H1 (cell line): ENCODE measurements around the gene CDC27. TPM values are rescaled to one million over a fixed set of nuclear protein-coding genes. Genes with fewer than 3 reads are reported as not detected.

ENCODE experiments used
- CTCF ChIA-PET: fragments of 300-600 bp; sonication (Branson Sonifier 250); formaldehyde crosslinking; loops from one replicate; lab custom pipeline; 2021; ENCODE audit not compliant: partially characterized antibody; lab: Charles Lee
- POLR2A ChIA-PET: fragments of 300-600 bp; sonication (Branson Sonifier 250); formaldehyde crosslinking; loops from one replicate; lab custom pipeline; 2021; ENCODE audit warnings: inconsistent platforms; ENCODE audit not compliant: partially characterized antibody; lab: Charles Lee
- DNase-seq, 2 experiments: peaks; one replicate each; pipeline versions ENCODE4 v3.0.0 to v3.0.0-alpha.2; 2010 to 2022; ENCODE audit warnings: low spot score in 2 of 2, low read depth in 1 of 2, mixed read lengths in 1 of 2
- FAIRE-seq: peaks from 2 replicates; lab custom pipeline; 2011; peaks lifted over from hg19 to GRCh38; lab: Jason Lieb, UNC
- H2AFZ ChIP-seq: 2 replicates; pipeline ENCODE4 v1.8.1; 2012; ENCODE audit warnings: low read length, inconsistent platforms
- H2AK5ac ChIP-seq: 2 replicates; pipeline ENCODE4 v1.6.1; 2013; ENCODE audit warnings: low read depth, low read length
- H2BK120ac ChIP-seq: replicated peaks from 2 replicates; pipeline ENCODE3; 2013; ENCODE audit warnings: low read depth, low read length, inconsistent platforms
- H2BK12ac ChIP-seq: 2 replicates; pipeline ENCODE4 v1.6.1; 2013; ENCODE audit warnings: low read depth, low read length
- H2BK15ac ChIP-seq: 2 replicates; pipeline ENCODE4 v1.6.1; 2013; ENCODE audit warnings: low read length
- H2BK20ac ChIP-seq: 2 replicates; pipeline ENCODE4 v1.6.1; 2013; ENCODE audit warnings: low read length
- H2BK5ac ChIP-seq: 2 replicates; pipeline ENCODE4 v1.6.1; 2013; ENCODE audit warnings: low read depth, low read length
- H3K14ac ChIP-seq: 2 replicates; pipeline ENCODE4 v1.6.1; 2013; ENCODE audit warnings: inconsistent platforms; ENCODE audit not compliant: insufficient read length
- H3K18ac ChIP-seq: 2 replicates; pipeline ENCODE4 v1.6.1; 2013; ENCODE audit warnings: low read length; ENCODE audit errors: extremely low read depth
- H3K23ac ChIP-seq: 2 replicates; pipeline ENCODE4 v1.6.1; 2013; ENCODE audit warnings: inconsistent platforms; ENCODE audit not compliant: insufficient read length
- H3K23me2 ChIP-seq: 2 replicates; pipeline ENCODE4 v1.6.1; 2013; ENCODE audit warnings: low read depth, low read length
- H3K27ac ChIP-seq: 2 replicates; pipeline ENCODE4 v1.6.1; 2011; ENCODE audit warnings: low read depth, low read length, inconsistent platforms
- H3K27me3 ChIP-seq, 4 experiments: replicated peaks in 1 of 4; 1 replicate in 1 of 4; 2 replicates in 3 of 4; pipeline versions ENCODE4 v1.6.1 to v1.8.1; 2011 to 2013; ENCODE audit warnings: low read length in 3 of 4, mild to moderate bottlenecking in 3 of 4, inconsistent platforms in 2 of 4, mixed read lengths in 2 of 4, moderate library complexity in 1 of 4; ENCODE audit not compliant: control insufficient read depth in 3 of 4, insufficient read depth in 3 of 4; ENCODE audit errors: extremely low read depth in 1 of 4
- H3K36me3 ChIP-seq, 4 experiments: 2 replicates each; pipeline versions ENCODE4 v1.6.1 to v1.8.1; 2011 to 2013; ENCODE audit warnings: mild to moderate bottlenecking in 4 of 4, low read length in 3 of 4, moderate library complexity in 2 of 4, control low read depth in 1 of 4, inconsistent platforms in 1 of 4; ENCODE audit not compliant: insufficient read depth in 4 of 4, control insufficient read depth in 2 of 4
- H3K4ac ChIP-seq: replicated peaks from 2 replicates; pipeline ENCODE3; 2013; ENCODE audit warnings: low read length, low read depth, mixed read lengths, inconsistent platforms; ENCODE audit not compliant: insufficient read length
- H3K4me1 ChIP-seq, 4 experiments: replicated peaks in 1 of 4; 1 replicate in 1 of 4; 2 replicates in 3 of 4; pipeline versions ENCODE4 v1.6.1 to v1.8.1; 2011 to 2013; ENCODE audit warnings: low read length in 3 of 4, inconsistent platforms in 2 of 4, mixed read lengths in 1 of 4; ENCODE audit not compliant: insufficient read depth in 4 of 4, control insufficient read depth in 3 of 4
- H3K4me2 ChIP-seq, 2 experiments: 2 replicates each; pipeline versions ENCODE4 v1.6.1 to v1.8.1; 2011 to 2013; ENCODE audit warnings: low read depth in 2 of 2, low read length in 2 of 2, control low read depth in 1 of 2, inconsistent platforms in 1 of 2, mild to moderate bottlenecking in 1 of 2; ENCODE audit not compliant: insufficient read depth in 1 of 2
- H3K4me3 ChIP-seq, 4 experiments: fragments of 200-600, 300-600 bp in 1 of 4; sonication (generic), shearing (Covaris generic), sonication (Bioruptor Twin) in 1 of 4; 2 replicates each; pipeline versions ENCODE4 v1.5.1 to v1.8.1; 2011 to 2016; ENCODE audit warnings: low read length in 4 of 4, low read depth in 3 of 4, control low read depth in 2 of 4, inconsistent platforms in 2 of 4, mild to moderate bottlenecking in 2 of 4, mixed read lengths in 1 of 4, moderate library complexity in 1 of 4; ENCODE audit not compliant: insufficient read depth in 2 of 4; ENCODE audit errors: extremely low read depth in 1 of 4
- H3K56ac ChIP-seq: replicated peaks from 2 replicates; pipeline ENCODE3; 2013; ENCODE audit warnings: low read depth, mild to moderate bottlenecking, mixed read lengths, low read length, inconsistent platforms; ENCODE audit not compliant: insufficient read length
- H3K79me1 ChIP-seq: 2 replicates; pipeline ENCODE4 v1.6.1; 2013; ENCODE audit warnings: low read depth, low read length, control low read depth
- H3K79me2 ChIP-seq, 2 experiments: 2 replicates each; pipeline versions ENCODE4 v1.6.1 to v1.8.1; 2012 to 2013; ENCODE audit warnings: low read length in 2 of 2, mild to moderate bottlenecking in 2 of 2, inconsistent platforms in 1 of 2; ENCODE audit not compliant: insufficient read depth in 2 of 2, control insufficient read depth in 1 of 2
- H3K9ac ChIP-seq, 4 experiments: replicated peaks in 1 of 4; 1 replicate in 1 of 4; 2 replicates in 3 of 4; pipeline versions ENCODE4 v1.6.1 to v1.8.1; 2011 to 2013; ENCODE audit warnings: low read depth in 3 of 4, low read length in 3 of 4, control low read depth in 2 of 4, mild to moderate bottlenecking in 2 of 4, moderate library complexity in 2 of 4, inconsistent platforms in 1 of 4; ENCODE audit errors: extremely low read depth in 1 of 4
- H3K9me3 ChIP-seq, 2 experiments: 2 replicates each; pipeline versions ENCODE4 v1.6.1 to v1.8.1; 2012 to 2013; ENCODE audit warnings: mild to moderate bottlenecking in 2 of 2, moderate library complexity in 2 of 2, control low read depth in 1 of 2, inconsistent platforms in 1 of 2, low read depth in 1 of 2, low read length in 1 of 2, mixed read lengths in 1 of 2; ENCODE audit not compliant: insufficient read depth in 2 of 2
- H4K20me1 ChIP-seq, 2 experiments: replicated peaks in 1 of 2; 2 replicates each; pipeline versions ENCODE3 to v1.8.1; 2011 to 2013; ENCODE audit warnings: inconsistent platforms in 2 of 2, low read length in 2 of 2, mild to moderate bottlenecking in 1 of 2; ENCODE audit not compliant: insufficient read depth in 2 of 2, control insufficient read depth in 1 of 2
- H4K5ac ChIP-seq: 2 replicates; pipeline ENCODE4 v1.6.1; 2013; ENCODE audit warnings: low read length, low read depth, mixed read lengths, inconsistent platforms; ENCODE audit not compliant: insufficient read length
- H4K8ac ChIP-seq: 2 replicates; pipeline ENCODE4 v1.8.0; 2013; ENCODE audit warnings: mild to moderate bottlenecking, moderate library complexity, low read length, inconsistent platforms; ENCODE audit not compliant: insufficient read depth; ENCODE audit errors: extremely low read depth
- H4K91ac ChIP-seq: replicated peaks from 2 replicates; pipeline ENCODE3; 2013; ENCODE audit warnings: low read length, mixed read lengths, inconsistent platforms; ENCODE audit not compliant: insufficient read length
- BACH1 ChIP-seq: IDR thresholded peaks from 2 replicates; pipeline ENCODE4 v1.6.1; 2012; ENCODE audit warnings: low read length, improper control_type of control experiment
- CEBPB ChIP-seq: IDR thresholded peaks from 2 replicates; pipeline ENCODE4 v1.6.1; 2012; ENCODE audit warnings: low read depth, low read length
- EGR1 ChIP-seq: IDR thresholded peaks from 2 replicates; pipeline ENCODE4 v1.6.1; 2011; ENCODE audit warnings: low read depth, low read length, borderline replicate concordance
- EP300 ChIP-seq, 2 experiments: IDR thresholded peaks; 1 replicate in 1 of 2; 2 replicates in 1 of 2; pipeline ENCODE4 v1.6.1; 2011 to 2012; ENCODE audit warnings: low read depth in 2 of 2, low read length in 2 of 2, mild to moderate bottlenecking in 2 of 2, borderline replicate concordance in 1 of 2, inconsistent platforms in 1 of 2, moderate library complexity in 1 of 2
- EZH2 ChIP-seq: fragments of 200-600 bp; sonication (generic); IDR thresholded peaks from 2 replicates; pipeline ENCODE4 v1.7.1; 2012; ENCODE audit warnings: low read depth, mild to moderate bottlenecking, moderate library complexity, low read length, inconsistent platforms; ENCODE audit not compliant: severe bottlenecking
- NRF1 ChIP-seq: IDR thresholded peaks from 2 replicates; pipeline ENCODE4 v1.6.1; 2011; ENCODE audit warnings: mild to moderate bottlenecking, low read depth, low read length, improper control_type of control experiment
- POLR2A ChIP-seq, 2 experiments: IDR thresholded peaks; 1 replicate in 1 of 2; 2 replicates in 1 of 2; pipeline ENCODE4 v1.6.1; 2011; ENCODE audit warnings: low read depth in 2 of 2, low read length in 2 of 2, mild to moderate bottlenecking in 2 of 2; ENCODE audit errors: control extremely low read depth in 1 of 2
- SAP30 ChIP-seq: fragments of 300-600 bp; sonication (generic); IDR thresholded peaks from 2 replicates; pipeline ENCODE4 v1.7.1; 2012; ENCODE audit warnings: low read length, moderate library complexity, mild to moderate bottlenecking, inconsistent platforms; ENCODE audit not compliant: insufficient read depth, insufficient replicate concordance
- SIX5 ChIP-seq: IDR thresholded peaks from 2 replicates; pipeline ENCODE4 v1.6.1; 2011; ENCODE audit warnings: mild to moderate bottlenecking, low read depth, low read length
- SP1 ChIP-seq: IDR thresholded peaks from 2 replicates; pipeline ENCODE4 v1.6.1; 2011; ENCODE audit warnings: low read depth, low read length
- SP4 ChIP-seq: IDR thresholded peaks from 2 replicates; pipeline ENCODE4 v1.6.1; 2012; ENCODE audit warnings: low read length, inconsistent platforms
- SUZ12 ChIP-seq: fragments of 200-600 bp; sonication (generic); IDR thresholded peaks from 2 replicates; pipeline ENCODE4 v1.6.1; 2012; ENCODE audit warnings: mild to moderate bottlenecking, inconsistent platforms, low read length, moderate library complexity, mixed read lengths
- TAF7 ChIP-seq: optimal IDR thresholded peaks from 2 replicates; pipeline ENCODE3; 2011; ENCODE audit warnings: low read depth, mild to moderate bottlenecking, inconsistent platforms, low read length, moderate library complexity, borderline replicate concordance
- TEAD4 ChIP-seq: IDR thresholded peaks from 2 replicates; pipeline ENCODE4 v1.6.1; 2012; ENCODE audit warnings: low read depth, low read length, inconsistent platforms, mixed read lengths
- ZNF274 ChIP-seq: IDR thresholded peaks from 2 replicates; pipeline ENCODE4 v1.7.0; 2012; ENCODE audit warnings: low read length, borderline replicate concordance; ENCODE audit errors: extremely low read depth
- WGBS, 2 experiments: shearing (Covaris generic) in 1 of 2; methylation state at CpG; one replicate each; pipeline versions ENCODE4 v1.1.6 to v1.1.7; 2013 to 2015; ENCODE audit warnings: low lambda C conversion rate in 2 of 2, mixed read lengths in 2 of 2, inconsistent platforms in 1 of 2, low coverage in 1 of 2, missing lambda C conversion rate in 1 of 2; ENCODE audit not compliant: insufficient replicate concordance in 2 of 2, insufficient coverage in 1 of 2, insufficient read length in 1 of 2; ENCODE audit errors: extremely low coverage in 1 of 2, missing lambda C conversion rate in 1 of 2; 5-methylcytosine and 5-hydroxymethylcytosine counted together
- polyA plus RNA-seq, 7 experiments: library from polyadenylated mRNA; depleted of rRNA in 3 of 7; stranded (reverse) in 5 of 7; unstranded in 2 of 7; fragments of >200 nt in 5 of 7; fragments of 200-250 nt in 2 of 7; gene quantifications; 1 replicate in 5 of 7; 2 replicates in 1 of 7; 4 replicates in 1 of 7; pipeline versions ENCODE4 v1.2.1 to v1.2.3, GENCODE V29; 2011 to 2013; ENCODE audit warnings: missing spikeins in 2 of 7, mixed read lengths in 2 of 7
- total RNA-seq: library from RNA; stranded (reverse); fragmentation: NEBNext Ultra II Directional; extraction: Animal tissue kit (Norgen Biotek cat#: 25700); gene quantifications from 2 replicates; pipeline ENCODE4 v1.2.1, GENCODE V29; 2021

Gene CDC27
- total and polyA plus RNA-seq, 2 of the 8 experiments (the other 6 are each of a cell fraction or from before 2014, with no cell fraction given): 41.9 to 87.5 TPM

DNA sequence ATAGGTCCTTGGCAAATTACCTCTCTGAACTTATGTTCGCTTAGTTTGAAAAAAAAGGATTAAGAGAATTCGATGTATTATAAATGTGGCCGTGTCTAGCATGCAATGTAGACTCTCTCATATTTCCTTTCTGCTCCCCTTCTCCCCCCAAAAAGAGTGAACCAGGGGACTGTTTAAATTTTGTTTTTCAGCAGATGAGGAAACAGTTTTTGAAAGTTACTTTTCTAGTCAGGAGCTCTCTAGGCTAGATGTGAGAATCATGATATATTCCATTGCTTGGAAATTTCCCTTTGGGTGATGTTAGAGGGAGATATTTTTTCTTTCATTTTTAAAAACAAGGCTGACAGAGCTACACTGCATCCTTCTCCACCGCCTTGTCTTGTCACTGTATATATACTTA lies 1.1 kb upstream of the CDC27 start:
- Histone ChIP-seq H3K4me1 (peaks cover 0 to 4% (median 0%) of the 10 kb centered on the region in 4 experiments; a peak in 2 of 7 replicates), H3K14ac (no peak overlapping the region), H2BK120ac (no peak overlapping the region), H3K18ac (no peak overlapping the region), H2BK15ac (no peak overlapping the region), H4K91ac (no peak overlapping the region), H3K79me1 (no peaks in the 10 kb centered on the region; the same call in 1 of the 2 replicates), H2AK5ac (no peak overlapping the region), H2BK20ac (no peak overlapping the region), H2BK12ac (no peak overlapping the region), H3K36me3 (no peaks in the 10 kb centered on the region), H3K56ac (no peak overlapping the region), H4K20me1 (peaks cover 1 to 4% of the 10 kb centered on the region in 2 experiments), H3K23me2 (peaks cover 3% of the 10 kb centered on the region; the same call in 1 of the 2 replicates), H3K4ac (no peak overlapping the region), H3K9me3 (no peaks in the 10 kb centered on the region), H3K4me2 (no peak overlapping the region; a peak in 1 of 4 replicates), H4K8ac (no peak overlapping the region), H3K23ac (no peak overlapping the region), H3K27me3 (no peaks in the 10 kb centered on the region), H4K5ac (no peak overlapping the region), H2BK5ac (no peak overlapping the region), H3K79me2 (peaks cover 9 to 35% of the 10 kb centered on the region in 2 experiments), H2AFZ (no peak overlapping the region), H3K9ac (no peak overlapping the region), H3K4me3 (no peak overlapping the region), H3K27ac (no peak overlapping the region)
- DNase-seq: no peak
- CTCF ChIA-PET: interaction anchor here (1.0 to 1.6 kb wide), 3 partner anchors 17 to 126 kb away, joined by 3 to 4 read pairs (median 3); no protein-coding TSS in a partner anchor
- WGBS, 2 experiments: 90% methylated on average over 4 of the region's 4 CpGs; no CpG with 5 or more reads in 1 of the 2 experiments
- POLR2A ChIA-PET: no interaction called here
- FAIRE-seq: no peak
- TF ChIP-seq SP1 (no peak), ZNF274 (no peak), TEAD4 (no peak), SAP30 (no peak), EP300 (IDR thresholded peaks at IDR 0.05; ENCODE audit: borderline replicate concordance in 1 of 2, low read depth in 2 of 2, low read length in 2 of 2) (no peak), BACH1 (no peak), EGR1 (no peak), POLR2A (IDR thresholded peaks at IDR 0.05; ENCODE audit: control extremely low read depth in 1 of 2, low read depth in 2 of 2, low read length in 2 of 2) (no peak), SIX5 (no peak), TAF7 (no peak), EZH2 (no peak), CEBPB (no peak), SUZ12 (no peak), NRF1 (no peak), SP4 (no peak)
